ENCODE measurements around the gene DCXR. TPM values are rescaled to one million over a fixed set of nuclear protein-coding genes. Genes with fewer than 3 reads are reported as not detected.

Gene DCXR
- 71.2 TPM for total RNA-seq
- polyA plus RNA-seq = 101 TPM
- long read RNA-seq, donor 1, transcript DCXR-201 (8 exons, 887 nt) = major isoform, 10 of 10 reads
- long read RNA-seq, donor 1, partial matches to known transcripts = 0 of 10 reads
- long read RNA-seq, donor 1, other reads (novel, unspliced or antisense) = 0 of 10 reads
- long read RNA-seq, donor 2, transcript DCXR-201 (8 exons, 887 nt) = major isoform, 77 of 97 reads
- long read RNA-seq, donor 2, transcript DCXR-213 (7 exons, 915 nt) = minor isoform, 6 of 97 reads
- long read RNA-seq, donor 2, partial matches to known transcripts = 8 of 97 reads
- long read RNA-seq, donor 2, other reads (novel, unspliced or antisense) = 0 of 97 reads
- long read RNA-seq, donor 3, transcript DCXR-201 (8 exons, 887 nt) = major isoform, 65 of 82 reads
- long read RNA-seq, donor 3, transcript DCXR-218 (8 exons, 676 nt) = minor isoform, 5 of 82 reads
- long read RNA-seq, donor 3, transcript DCXR-202 (3 exons, 553 nt) = minor isoform, 5 of 82 reads
- long read RNA-seq, donor 3, partial matches to known transcripts = 0 of 82 reads
- long read RNA-seq, donor 3, other reads (novel, unspliced or antisense) = 0 of 82 reads
- long read RNA-seq, donor 4, transcript DCXR-201 (8 exons, 887 nt) = major isoform, 11 of 14 reads
- long read RNA-seq, donor 4, partial matches to known transcripts = 0 of 14 reads
- long read RNA-seq, donor 4, other reads (novel, unspliced or antisense) = 0 of 14 reads
- long read RNA-seq, donor 5, transcript DCXR-201 (8 exons, 887 nt) = major isoform, 54 of 81 reads
- long read RNA-seq, donor 5, transcript DCXR-213 (7 exons, 915 nt) = minor isoform, 6 of 81 reads
- long read RNA-seq, donor 5, transcript DCXR-218 (8 exons, 676 nt) = minor isoform, 6 of 81 reads
- long read RNA-seq, donor 5, partial matches to known transcripts = 7 of 81 reads
- long read RNA-seq, donor 5, other reads (novel, unspliced or antisense) = 0 of 81 reads
- long read RNA-seq, donor 6, transcript DCXR-201 (8 exons, 887 nt) = major isoform, 30 of 40 reads
- long read RNA-seq, donor 6, partial matches to known transcripts = 5 of 40 reads
- long read RNA-seq, donor 6, other reads (novel, unspliced or antisense) = 0 of 40 reads
- long read RNA-seq, donor 7, transcript DCXR-201 (8 exons, 887 nt) = major isoform, 30 of 36 reads
- long read RNA-seq, donor 7, partial matches to known transcripts = 0 of 36 reads
- long read RNA-seq, donor 7, other reads (novel, unspliced or antisense) = 0 of 36 reads
- long read RNA-seq, donor 8, transcript DCXR-201 (8 exons, 887 nt) = major isoform, 13 of 16 reads
- long read RNA-seq, donor 8, partial matches to known transcripts = 0 of 16 reads
- long read RNA-seq, donor 8, other reads (novel, unspliced or antisense) = 0 of 16 reads
- long read RNA-seq, donor 9, transcript DCXR-201 (8 exons, 887 nt) = major isoform, 31 of 38 reads
- long read RNA-seq, donor 9, partial matches to known transcripts = 0 of 38 reads
- long read RNA-seq, donor 9, other reads (novel, unspliced or antisense) = 0 of 38 reads
- long read RNA-seq, donor 10, transcript DCXR-201 (8 exons, 887 nt) = major isoform, 38 of 42 reads
- long read RNA-seq, donor 10, partial matches to known transcripts = 0 of 42 reads
- long read RNA-seq, donor 10, other reads (novel, unspliced or antisense) = 0 of 42 reads

DNA sequence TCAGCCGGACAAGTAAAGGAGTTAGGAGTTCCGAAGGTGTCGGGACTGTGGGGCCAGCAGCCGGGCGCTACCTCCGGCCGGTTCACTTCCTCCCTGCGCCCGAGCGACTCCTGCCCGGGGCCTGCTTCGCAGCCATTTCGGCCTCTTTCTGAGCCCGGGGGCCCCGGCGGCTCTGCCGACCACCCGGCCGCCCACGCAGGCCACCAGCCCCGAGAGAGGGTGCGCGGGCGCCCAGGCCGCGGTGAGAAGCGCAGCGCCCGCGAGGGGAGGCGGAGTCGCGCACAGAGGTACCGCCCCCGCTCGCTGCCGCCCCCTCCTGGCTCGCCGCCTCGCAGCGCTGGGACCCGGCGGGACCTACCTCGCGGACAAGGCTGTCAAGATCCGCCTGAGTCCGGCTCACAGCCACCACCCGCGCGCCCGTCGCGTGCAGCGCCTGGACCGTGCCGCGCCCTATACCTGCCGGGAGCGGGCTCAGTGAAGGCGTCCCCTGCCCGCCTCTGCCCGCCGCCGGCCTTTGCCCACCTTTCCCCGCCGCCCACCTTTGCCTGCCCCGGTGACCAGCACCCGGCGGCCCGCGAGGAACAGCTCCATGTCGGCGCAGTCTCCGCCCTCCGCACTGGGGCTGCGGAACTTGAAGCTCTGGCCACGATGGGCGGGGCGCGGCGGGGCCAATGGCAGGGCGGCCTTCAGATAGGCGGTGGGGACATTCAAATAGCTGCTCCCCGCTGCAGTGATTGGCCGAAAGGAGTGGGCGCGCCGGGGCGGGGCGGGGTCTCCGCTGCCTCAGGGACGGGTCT, at the start of gene DCXR:
TSS of gene DCXR (minus strand) at position 606 of the 797 bp plus-strand sequence. CDS start at position 591, 15 bp downstream.
- Histone ChIP-seq H3K27me3 (ENCODE audit: control insufficient read depth in 2 of 2, insufficient read depth in 1 of 2, low read length in 1 of 2) (peaks cover 0 to 12% of the 10 kb centered on the region in 2 donors), H3K9me3 (ENCODE audit: control insufficient read depth in 2 of 2, insufficient read depth in 1 of 2, low read length in 1 of 2) (peaks cover 0 to 2% of the 10 kb centered on the region in 2 donors), H3K27ac (ENCODE audit: low read depth in 1 of 2, low read length in 1 of 2) (peak within 1 kb of the TSS; percentile 91 to 94), H3K36me3 (ENCODE audit: control insufficient read depth in 2 of 2, insufficient read depth in 2 of 2, low read length in 1 of 2) (peaks cover 0 to 7% of the 10 kb centered on the region in 2 donors), H3K4me3 (ENCODE audit: low read length in 2 of 2) (peak within 1 kb of the TSS; percentile 65 to 68), H3K4me1 (ENCODE audit: control insufficient read depth in 2 of 2, insufficient read depth in 2 of 2, low read length in 2 of 2) (peaks cover 10 to 24% of the 10 kb centered on the region in 2 donors)
- WGBS = under 1% methylated on average over 92 of the region's 92 CpGs
- peak; percentile 69 to 97 (median 91) for DNase-seq (ENCODE audit: low read depth in 6 of 9, low spot score in 9 of 9)

DNA sequence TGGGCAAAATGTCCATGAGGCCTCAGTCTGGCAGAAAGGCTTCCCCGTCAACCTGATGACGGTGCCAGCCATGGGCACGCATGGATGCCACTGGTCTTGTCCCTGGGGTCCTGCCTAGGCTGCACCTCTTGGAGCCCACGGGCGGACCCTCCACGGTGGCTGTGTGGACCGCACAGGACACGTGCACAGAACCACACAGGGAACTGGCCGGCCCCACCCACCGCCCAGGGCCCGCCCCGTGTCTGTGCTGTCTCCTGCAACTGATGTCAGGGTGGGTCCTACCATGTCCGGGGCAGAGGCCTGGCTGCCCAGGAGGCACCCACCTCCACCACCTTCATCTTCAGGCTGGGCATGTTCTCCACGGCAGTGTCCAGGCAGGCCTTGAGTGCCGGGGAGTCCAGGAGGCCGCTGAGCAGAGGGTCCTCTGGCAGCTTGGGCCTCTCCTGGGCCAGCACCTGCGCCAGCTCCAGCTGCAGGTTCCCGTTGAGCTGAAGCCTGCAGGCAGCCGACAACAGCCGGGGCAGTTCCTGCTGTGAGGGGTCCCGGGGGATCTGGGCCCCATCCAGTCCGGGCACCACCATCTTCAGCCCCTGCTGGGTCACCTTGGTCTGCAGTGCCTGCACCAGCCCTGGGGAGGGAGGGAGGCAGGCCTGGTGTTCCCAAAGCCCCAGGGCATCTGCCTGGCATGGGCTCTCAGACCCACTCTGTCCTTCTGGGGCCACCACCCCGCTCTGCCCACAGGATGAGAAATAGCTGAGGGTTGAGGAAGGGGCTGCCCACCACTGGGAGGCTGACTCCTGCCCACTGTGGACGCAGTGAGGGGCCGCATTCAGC, 48.7 kb upstream of the DCXR start:
- no peak overlapping the region for H3K27ac ChIP-seq (ENCODE audit: low read depth in 1 of 2, low read length in 1 of 2)
- no peak overlapping the region for H3K4me3 ChIP-seq (ENCODE audit: low read length in 2 of 2)
- no peaks in the 10 kb centered on the region for H3K4me1 ChIP-seq (ENCODE audit: control insufficient read depth in 2 of 2, insufficient read depth in 2 of 2, low read length in 2 of 2)
- H3K9me3 ChIP-seq (ENCODE audit: control insufficient read depth in 2 of 2, insufficient read depth in 1 of 2, low read length in 1 of 2) = no peaks in the 10 kb centered on the region
- peaks cover 96 to 100% of the 10 kb centered on the region in 2 donors for H3K36me3 ChIP-seq (ENCODE audit: control insufficient read depth in 2 of 2, insufficient read depth in 2 of 2, low read length in 1 of 2)
- H3K27me3 ChIP-seq (ENCODE audit: control insufficient read depth in 2 of 2, insufficient read depth in 1 of 2, low read length in 1 of 2) = no peaks in the 10 kb centered on the region
- DNase-seq (ENCODE audit: low read depth in 6 of 9, low spot score in 9 of 9) = no peak
- WGBS = 98% methylated on average over 25 of the region's 25 CpGs

- no peak for DNase-seq (ENCODE audit: low read depth in 6 of 9, low spot score in 9 of 9)
- no peaks in the 10 kb centered on the region for H3K27me3 ChIP-seq (ENCODE audit: control insufficient read depth in 2 of 2, insufficient read depth in 1 of 2, low read length in 1 of 2)
- H3K36me3 ChIP-seq (ENCODE audit: control insufficient read depth in 2 of 2, insufficient read depth in 2 of 2, low read length in 1 of 2) = peaks cover 96 to 100% of the 10 kb centered on the region in 2 donors
- no peak overlapping the region for H3K4me3 ChIP-seq (ENCODE audit: low read length in 2 of 2)
- 97% methylated on average over 49 of the region's 49 CpGs for WGBS
- H3K27ac ChIP-seq (ENCODE audit: low read depth in 1 of 2, low read length in 1 of 2) = no peak overlapping the region
- no peaks in the 10 kb centered on the region for H3K9me3 ChIP-seq (ENCODE audit: control insufficient read depth in 2 of 2, insufficient read depth in 1 of 2, low read length in 1 of 2)
- H3K4me1 ChIP-seq (ENCODE audit: control insufficient read depth in 2 of 2, insufficient read depth in 2 of 2, low read length in 2 of 2) = no peaks in the 10 kb centered on the region
These were observed 47.7 kb upstream of the DCXR start for GRCh38 chr17:82085031-82085861.

GRCh38 chr17:82084373-82085030, 47.0 kb upstream of the DCXR start:
- H3K4me1 ChIP-seq (ENCODE audit: control insufficient read depth in 2 of 2, insufficient read depth in 2 of 2, low read length in 2 of 2) = no peaks in the 10 kb centered on the region
- H3K36me3 ChIP-seq (ENCODE audit: control insufficient read depth in 2 of 2, insufficient read depth in 2 of 2, low read length in 1 of 2) = peaks cover 97 to 100% of the 10 kb centered on the region in 2 donors
- 97% methylated on average over 31 of the region's 31 CpGs for whole genome bisulfite sequencing
- H3K27me3 ChIP-seq (ENCODE audit: control insufficient read depth in 2 of 2, insufficient read depth in 1 of 2, low read length in 1 of 2) = no peaks in the 10 kb centered on the region
- H3K27ac ChIP-seq (ENCODE audit: low read depth in 1 of 2, low read length in 1 of 2) = no peak overlapping the region
- no peak overlapping the region for H3K4me3 ChIP-seq (ENCODE audit: low read length in 2 of 2)
- H3K9me3 ChIP-seq (ENCODE audit: control insufficient read depth in 2 of 2, insufficient read depth in 1 of 2, low read length in 1 of 2) = no peaks in the 10 kb centered on the region
- no peak for DNase-seq (ENCODE audit: low read depth in 6 of 9, low spot score in 9 of 9)

DNA sequence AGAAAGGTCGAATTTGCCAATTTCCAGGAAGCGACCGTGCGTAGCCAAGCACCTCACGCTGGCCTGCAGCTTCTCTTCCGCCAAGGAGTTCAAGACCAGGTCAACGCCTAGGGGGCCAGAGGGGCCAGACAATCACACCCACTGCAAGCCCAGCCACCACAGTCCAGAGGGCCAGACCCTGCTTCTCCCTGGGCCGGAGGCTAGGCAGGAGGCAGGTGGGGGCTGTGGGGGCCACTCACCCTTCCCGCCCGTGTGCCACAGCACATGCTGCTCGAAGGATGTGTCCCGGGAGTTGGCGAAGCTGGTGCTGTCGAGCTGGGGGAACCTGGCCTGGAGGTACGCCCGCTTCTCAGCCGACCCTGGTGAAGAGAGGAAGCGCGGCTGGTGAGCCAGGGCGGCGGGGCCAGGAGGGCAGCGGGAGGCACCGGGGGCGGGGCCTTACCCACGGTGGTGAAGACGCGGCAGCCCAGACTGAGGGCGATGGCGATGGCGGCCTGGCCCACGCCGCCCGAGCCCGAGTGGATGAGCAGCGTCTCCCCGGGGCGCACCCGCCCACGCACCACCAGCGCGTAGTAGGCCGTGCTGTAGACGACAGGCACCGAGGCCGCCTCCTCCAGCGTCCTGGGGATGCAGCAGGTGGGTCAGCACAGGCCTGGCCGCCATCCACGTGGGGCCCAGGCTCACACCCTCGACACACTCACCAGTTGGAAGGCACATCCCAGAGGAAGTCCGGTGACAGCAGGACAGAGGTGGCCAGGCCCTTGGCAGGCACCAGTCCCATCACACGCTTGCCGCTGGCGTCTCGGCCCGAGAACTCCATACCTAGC, 46.2 kb upstream of the DCXR start:
- 98% methylated on average over 55 of the region's 55 CpGs for WGBS
- no peak overlapping the region for H3K27ac ChIP-seq (ENCODE audit: low read depth in 1 of 2, low read length in 1 of 2)
- DNase-seq (ENCODE audit: low read depth in 6 of 9, low spot score in 9 of 9) = no peak
- H3K36me3 ChIP-seq (ENCODE audit: control insufficient read depth in 2 of 2, insufficient read depth in 2 of 2, low read length in 1 of 2) = peaks cover 96 to 99% of the 10 kb centered on the region in 2 donors
- no peaks in the 10 kb centered on the region for H3K4me1 ChIP-seq (ENCODE audit: control insufficient read depth in 2 of 2, insufficient read depth in 2 of 2, low read length in 2 of 2)
- no peaks in the 10 kb centered on the region for H3K9me3 ChIP-seq (ENCODE audit: control insufficient read depth in 2 of 2, insufficient read depth in 1 of 2, low read length in 1 of 2)
- no peaks in the 10 kb centered on the region for H3K27me3 ChIP-seq (ENCODE audit: control insufficient read depth in 2 of 2, insufficient read depth in 1 of 2, low read length in 1 of 2)
- H3K4me3 ChIP-seq (ENCODE audit: low read length in 2 of 2) = no peak overlapping the region

GRCh38 chr17:82083009-82083408, 45.5 kb upstream of the DCXR start:
- peaks cover 94 to 99% of the 10 kb centered on the region in 2 donors for H3K36me3 ChIP-seq (ENCODE audit: control insufficient read depth in 2 of 2, insufficient read depth in 2 of 2, low read length in 1 of 2)
- no peaks in the 10 kb centered on the region for H3K27me3 ChIP-seq (ENCODE audit: control insufficient read depth in 2 of 2, insufficient read depth in 1 of 2, low read length in 1 of 2)
- no peak overlapping the region for H3K27ac ChIP-seq (ENCODE audit: low read depth in 1 of 2, low read length in 1 of 2)
- H3K4me3 ChIP-seq (ENCODE audit: low read length in 2 of 2) = no peak overlapping the region
- no peak for DNase-seq (ENCODE audit: low read depth in 6 of 9, low spot score in 9 of 9)
- WGBS = 98% methylated on average over 24 of the region's 24 CpGs
- no peaks in the 10 kb centered on the region for H3K4me1 ChIP-seq (ENCODE audit: control insufficient read depth in 2 of 2, insufficient read depth in 2 of 2, low read length in 2 of 2)
- no peaks in the 10 kb centered on the region for H3K9me3 ChIP-seq (ENCODE audit: control insufficient read depth in 2 of 2, insufficient read depth in 1 of 2, low read length in 1 of 2)
